Effector memory CD4-positive, alpha-beta T cell (primary cell): Measurements from ENCODE around the gene LRRC7.
"Not testable (repeated sequence)": the region's sequence is repeated elsewhere in the genome, so short reads cannot be mapped to it uniquely, and the experiment has no call there.

Experiments
- DNase-seq, 3 donors: peaks; one replicate each; pipeline ENCODE4 v3.0.0-alpha.2; 2020
- H3K27ac ChIP-seq: 2 replicates; pipeline ENCODE4 v1.7.0; 2013; ENCODE audit warnings: mild to moderate bottlenecking, low read length, moderate library complexity; ENCODE audit not compliant: insufficient read depth, poor library complexity, severe bottlenecking
- H3K27me3 ChIP-seq: replicated peaks from 2 replicates; pipeline ENCODE4 v1.7.0; 2013; ENCODE audit warnings: mild to moderate bottlenecking, low read length; ENCODE audit not compliant: insufficient read depth, control insufficient read depth, poor library complexity, severe bottlenecking
- H3K36me3 ChIP-seq: 2 replicates; pipeline ENCODE4 v1.7.0; 2013; ENCODE audit warnings: mild to moderate bottlenecking, low read length, moderate library complexity; ENCODE audit not compliant: control insufficient read depth, insufficient read depth
- H3K4me1 ChIP-seq: 2 replicates; pipeline ENCODE4 v1.7.0; 2013; ENCODE audit warnings: low read length, mild to moderate bottlenecking; ENCODE audit not compliant: control insufficient read depth, insufficient read depth, poor library complexity, severe bottlenecking
- H3K4me3 ChIP-seq: 2 replicates; pipeline ENCODE4 v1.7.0; 2013; ENCODE audit warnings: low read length, low read depth, mild to moderate bottlenecking; ENCODE audit not compliant: insufficient read depth, poor library complexity, severe bottlenecking
- H3K9me3 ChIP-seq: 2 replicates; pipeline ENCODE4 v1.7.0; 2013; ENCODE audit warnings: mild to moderate bottlenecking, low read length, moderate library complexity; ENCODE audit not compliant: control insufficient read depth

The LRRC7 gene

GRCh38 chr1:69928234-69928633, 360.5 kb downstream of the LRRC7 start:
- not testable (repeated sequence) for H3K27me3 ChIP-seq, H3K9me3 ChIP-seq, H3K4me1 ChIP-seq, H3K4me3 ChIP-seq, DNase-seq, H3K36me3 ChIP-seq, H3K27ac ChIP-seq

- no peak overlapping the region for H3K4me3 ChIP-seq
- no peaks in the 10 kb centered on the region for H3K36me3 ChIP-seq
- H3K4me1 ChIP-seq, result no peaks in the 10 kb centered on the region
- H3K27ac ChIP-seq, result no peak overlapping the region
- H3K27me3 ChIP-seq, result no peaks in the 10 kb centered on the region
- no peaks in the 10 kb centered on the region for H3K9me3 ChIP-seq
- no peak for DNase-seq
Observed at GRCh38 chr1:69929308-69930057, 361.8 kb downstream of the LRRC7 start.

- no peak overlapping the region for H3K4me3 ChIP-seq
- no peaks in the 10 kb centered on the region for H3K4me1 ChIP-seq
- no peaks in the 10 kb centered on the region for H3K36me3 ChIP-seq
- DNase-seq, result no peak
- H3K27me3 ChIP-seq, result no peaks in the 10 kb centered on the region
- no peaks in the 10 kb centered on the region for H3K9me3 ChIP-seq
- H3K27ac ChIP-seq, result no peak overlapping the region
Observed at GRCh38 chr1:69930396-69930795, 362.7 kb downstream of the LRRC7 start.

GRCh38 chr1:69932760-69933159, 365.0 kb downstream of the LRRC7 start:
- H3K4me1 ChIP-seq, result no peaks in the 10 kb centered on the region
- no peak overlapping the region for H3K27ac ChIP-seq
- H3K9me3 ChIP-seq, result no peaks in the 10 kb centered on the region
- DNase-seq, result no peak
- no peaks in the 10 kb centered on the region for H3K27me3 ChIP-seq
- no peaks in the 10 kb centered on the region for H3K36me3 ChIP-seq
- no peak overlapping the region for H3K4me3 ChIP-seq

- no peak overlapping the region for H3K4me3 ChIP-seq
- DNase-seq, result no peak
- no peaks in the 10 kb centered on the region for H3K4me1 ChIP-seq
- H3K27ac ChIP-seq, result no peak overlapping the region
- no peaks in the 10 kb centered on the region for H3K9me3 ChIP-seq
- no peaks in the 10 kb centered on the region for H3K27me3 ChIP-seq
- no peaks in the 10 kb centered on the region for H3K36me3 ChIP-seq
Observed at GRCh38 chr1:69940231-69940630, 372.5 kb downstream of the LRRC7 start.

- DNase-seq, result no peak
- Histone ChIP-seq H3K27ac (no peak overlapping the region), H3K27me3 (no peaks in the 10 kb centered on the region), H3K9me3 (no peaks in the 10 kb centered on the region), H3K4me3 (no peak overlapping the region), H3K4me1 (no peaks in the 10 kb centered on the region), H3K36me3 (no peaks in the 10 kb centered on the region)
Observed at GRCh38 chr1:69940816-69941215, 373.1 kb downstream of the LRRC7 start.

- no peaks in the 10 kb centered on the region for H3K9me3 ChIP-seq
- no peak for DNase-seq
- no peak overlapping the region for H3K27ac ChIP-seq
- H3K36me3 ChIP-seq, result no peaks in the 10 kb centered on the region
- H3K27me3 ChIP-seq, result no peaks in the 10 kb centered on the region
- no peak overlapping the region for H3K4me3 ChIP-seq
- no peaks in the 10 kb centered on the region for H3K4me1 ChIP-seq
Observed at GRCh38 chr1:69943030-69943429, 375.3 kb downstream of the LRRC7 start.

GRCh38 chr1:69946935-69947334, 379.2 kb downstream of the LRRC7 start:
- no peak overlapping the region for H3K27ac ChIP-seq
- no peaks in the 10 kb centered on the region for H3K9me3 ChIP-seq
- no peak for DNase-seq
- H3K27me3 ChIP-seq, result no peaks in the 10 kb centered on the region
- no peaks in the 10 kb centered on the region for H3K4me1 ChIP-seq
- H3K36me3 ChIP-seq, result no peaks in the 10 kb centered on the region
- H3K4me3 ChIP-seq, result no peak overlapping the region

GRCh38 chr1:69947837-69948236, 380.1 kb downstream of the LRRC7 start:
- no peak overlapping the region for H3K27ac ChIP-seq
- no peaks in the 10 kb centered on the region for H3K4me1 ChIP-seq
- H3K4me3 ChIP-seq, result no peak overlapping the region
- no peaks in the 10 kb centered on the region for H3K27me3 ChIP-seq
- no peaks in the 10 kb centered on the region for H3K36me3 ChIP-seq
- no peaks in the 10 kb centered on the region for H3K9me3 ChIP-seq
- DNase-seq, result no peak

- no peaks in the 10 kb centered on the region for H3K4me1 ChIP-seq
- H3K36me3 ChIP-seq, result no peaks in the 10 kb centered on the region
- H3K27ac ChIP-seq, result no peak overlapping the region
- no peaks in the 10 kb centered on the region for H3K9me3 ChIP-seq
- no peak overlapping the region for H3K4me3 ChIP-seq
- no peaks in the 10 kb centered on the region for H3K27me3 ChIP-seq
- no peak for DNase-seq
Observed at GRCh38 chr1:69952676-69953075, 385.0 kb downstream of the LRRC7 start.
